COLO668 (cell line): ENCODE measurements around the gene APPL2.

Experiments used
- DNase-seq: peaks from one replicate; lab custom pipeline; 2025; ENCODE audit not compliant: unreplicated experiment; lab: John Stamatoyannopoulos, UW

APPL2 gene, protein sequence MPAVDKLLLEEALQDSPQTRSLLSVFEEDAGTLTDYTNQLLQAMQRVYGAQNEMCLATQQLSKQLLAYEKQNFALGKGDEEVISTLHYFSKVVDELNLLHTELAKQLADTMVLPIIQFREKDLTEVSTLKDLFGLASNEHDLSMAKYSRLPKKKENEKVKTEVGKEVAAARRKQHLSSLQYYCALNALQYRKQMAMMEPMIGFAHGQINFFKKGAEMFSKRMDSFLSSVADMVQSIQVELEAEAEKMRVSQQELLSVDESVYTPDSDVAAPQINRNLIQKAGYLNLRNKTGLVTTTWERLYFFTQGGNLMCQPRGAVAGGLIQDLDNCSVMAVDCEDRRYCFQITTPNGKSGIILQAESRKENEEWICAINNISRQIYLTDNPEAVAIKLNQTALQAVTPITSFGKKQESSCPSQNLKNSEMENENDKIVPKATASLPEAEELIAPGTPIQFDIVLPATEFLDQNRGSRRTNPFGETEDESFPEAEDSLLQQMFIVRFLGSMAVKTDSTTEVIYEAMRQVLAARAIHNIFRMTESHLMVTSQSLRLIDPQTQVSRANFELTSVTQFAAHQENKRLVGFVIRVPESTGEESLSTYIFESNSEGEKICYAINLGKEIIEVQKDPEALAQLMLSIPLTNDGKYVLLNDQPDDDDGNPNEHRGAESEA

GRCh38 chr12:105235732-105236476 lies at the start of gene APPL2:
APPL2 (minus strand) TSS chr12:105236174; CDS start chr12:105236012, 162 bp downstream.
- peak; percentile 97 for DNase-seq

- no peak for DNase-seq
These were observed 49.4 kb upstream of the APPL2 start for GRCh38 chr12:105285378-105285777.

GRCh38 chr12:105281694-105282049 lies 45.7 kb upstream of the APPL2 start:
- no peak for DNase-seq

- DNase-seq = no peak
These were observed 45.2 kb upstream of the APPL2 start for GRCh38 chr12:105280966-105281693.

- DNase-seq = no peak
These were observed 43.6 kb upstream of the APPL2 start for GRCh38 chr12:105279460-105280056.

DNA sequence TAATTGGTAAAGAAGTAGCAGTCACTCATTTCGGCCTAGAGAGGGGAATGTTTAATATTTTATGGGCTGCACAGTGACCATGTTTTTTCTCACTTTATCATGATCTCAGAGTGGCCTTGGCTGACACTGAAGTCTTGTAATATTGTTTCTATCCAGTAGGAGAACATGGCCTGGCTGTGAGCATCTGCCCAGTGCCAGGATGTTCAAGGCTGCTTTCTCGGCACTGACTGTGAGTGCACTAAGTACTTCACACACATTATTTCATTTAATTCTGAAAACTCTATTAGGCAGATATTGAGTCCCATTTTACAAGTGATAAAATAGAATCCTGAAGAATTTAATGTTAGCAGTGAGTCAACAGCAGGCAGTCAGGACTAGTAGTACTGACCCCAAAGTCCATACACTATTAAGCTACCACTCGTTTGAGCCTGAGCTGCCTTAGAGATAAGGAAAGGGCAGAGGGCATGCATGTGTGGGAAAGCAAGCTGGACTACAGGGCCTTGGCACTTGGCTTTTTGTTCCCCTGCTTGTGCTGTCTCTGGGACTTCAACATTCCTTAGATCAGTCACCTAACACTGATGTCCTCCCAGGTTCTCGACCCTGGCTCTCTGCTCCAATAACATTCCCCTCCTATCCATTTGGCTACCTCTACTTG lies 42.2 kb upstream of the APPL2 start:
- no peak for DNase-seq

DNA sequence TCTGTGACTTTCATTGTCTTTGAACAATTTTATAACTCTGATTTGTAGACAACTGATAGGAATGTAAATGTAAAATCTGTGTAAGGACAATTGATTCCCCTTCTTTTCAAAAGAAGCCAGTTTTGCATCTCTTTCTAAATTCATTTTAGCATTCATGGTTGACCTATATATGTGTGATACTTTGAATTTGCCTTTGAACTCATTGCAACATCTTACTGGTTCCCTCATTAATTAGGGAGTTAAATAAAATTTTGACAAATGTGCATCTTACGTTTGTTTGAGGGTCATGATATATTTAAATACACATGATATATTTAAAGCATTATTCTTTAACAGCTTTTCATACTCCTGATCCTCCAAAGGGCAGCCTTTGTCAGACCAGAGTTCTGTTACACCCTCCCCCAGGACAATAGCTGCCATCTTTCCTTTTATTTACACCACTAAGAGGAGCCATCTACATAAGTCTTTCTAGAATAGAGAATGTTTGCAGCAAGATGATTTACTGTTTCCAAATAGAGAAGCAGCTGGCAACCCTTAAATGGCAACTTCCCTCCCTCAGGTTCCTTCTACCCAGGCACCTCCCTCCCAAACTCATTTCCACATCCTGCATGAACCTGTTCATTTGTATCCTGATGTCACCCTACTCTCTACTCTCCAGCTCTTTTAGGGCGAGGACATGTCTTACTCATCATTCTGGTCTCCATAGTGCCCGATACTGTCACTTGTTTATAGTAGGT lies 40.2 kb upstream of the APPL2 start:
- peak; percentile 61 for DNase-seq

DNA sequence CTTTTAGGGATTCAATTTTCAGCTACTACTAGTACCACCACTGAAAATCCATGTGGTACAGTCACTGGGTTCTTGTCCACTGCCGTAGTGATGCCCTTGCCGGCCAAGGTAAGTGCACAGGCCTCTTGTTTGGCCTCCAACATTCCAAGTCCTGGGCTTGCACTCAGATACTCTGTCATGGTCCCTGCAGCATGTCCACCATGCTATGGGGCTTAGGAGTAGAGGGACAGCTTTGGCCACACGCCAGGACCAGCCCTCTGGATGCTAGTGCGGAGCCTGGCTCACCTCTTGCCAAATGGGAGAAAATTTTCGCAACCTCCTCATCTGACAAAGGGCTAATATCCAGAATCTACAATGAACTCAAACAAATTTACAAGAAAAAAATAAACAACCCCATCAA lies 38.6 kb upstream of the APPL2 start:
- DNase-seq = no peak

DNA sequence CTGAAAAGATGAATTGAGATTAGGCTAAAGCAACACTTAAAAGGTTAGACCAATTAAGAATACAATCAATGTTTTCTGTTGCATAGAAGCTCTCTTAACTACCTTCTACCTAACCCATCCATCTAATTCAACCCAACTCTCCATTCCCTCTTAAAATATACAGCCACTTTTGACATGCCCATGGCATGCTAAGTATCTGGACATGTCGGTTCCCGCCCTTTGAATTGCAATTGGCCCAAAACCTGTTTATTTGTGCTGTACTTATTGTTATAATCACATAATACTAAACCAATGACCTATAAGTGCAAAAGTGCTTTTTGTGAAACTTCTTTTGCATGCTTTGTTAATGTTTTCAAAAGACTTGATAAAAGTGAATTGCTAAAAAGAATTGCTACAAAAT lies 37.6 kb upstream of the APPL2 start:
- no peak for DNase-seq

DNA sequence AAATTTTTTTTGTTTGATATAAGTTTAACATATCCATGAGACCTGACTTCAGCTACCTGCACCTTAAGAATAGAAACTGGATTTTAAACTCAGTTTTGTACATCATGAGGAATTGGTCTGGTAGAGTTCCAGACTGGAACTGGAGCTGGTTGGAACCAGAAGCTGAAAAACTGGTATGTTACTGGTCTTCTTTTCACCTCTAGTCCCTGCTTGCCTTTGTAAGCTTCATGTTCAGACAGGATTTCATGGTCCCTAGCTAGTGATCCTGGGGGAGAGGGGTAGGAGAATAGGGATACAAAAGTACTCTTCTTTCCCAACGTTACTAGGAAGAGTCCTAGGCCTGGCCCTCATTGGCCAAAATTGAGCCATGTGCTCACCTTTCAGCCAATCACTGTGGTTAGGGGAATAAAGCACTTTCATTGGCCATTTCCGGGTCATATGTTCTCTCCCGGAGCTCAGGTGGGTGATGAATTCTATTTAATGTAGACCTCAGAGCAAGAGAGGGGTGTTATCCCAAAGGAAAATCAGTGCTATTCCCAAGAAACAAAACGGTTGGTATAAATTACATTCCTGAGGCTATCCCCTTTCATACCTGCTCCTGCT lies 36.9 kb upstream of the APPL2 start:
- no peak for DNase-seq

GRCh38 chr12:105272152-105272551 lies 36.2 kb upstream of the APPL2 start:
- DNase-seq = no peak

DNA sequence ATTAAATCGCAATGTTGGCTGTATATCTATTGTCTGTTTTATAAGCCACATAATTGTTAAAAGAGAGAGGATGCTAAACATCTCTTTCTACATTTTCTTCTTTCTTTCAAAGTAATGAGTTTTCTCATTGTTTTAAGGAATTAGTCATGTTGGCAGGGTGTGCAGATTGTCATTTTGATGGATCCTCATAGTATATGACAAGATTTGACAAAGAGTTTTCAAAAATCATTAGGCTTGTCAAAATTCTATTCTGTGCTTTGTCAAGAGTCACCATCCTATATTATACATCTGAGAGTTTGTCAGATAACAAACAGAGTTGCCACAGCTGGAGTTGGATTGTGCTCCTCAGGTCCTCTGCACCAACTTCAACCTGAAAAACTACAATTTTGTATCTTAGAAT lies 35.4 kb upstream of the APPL2 start:
- no peak for DNase-seq

DNA sequence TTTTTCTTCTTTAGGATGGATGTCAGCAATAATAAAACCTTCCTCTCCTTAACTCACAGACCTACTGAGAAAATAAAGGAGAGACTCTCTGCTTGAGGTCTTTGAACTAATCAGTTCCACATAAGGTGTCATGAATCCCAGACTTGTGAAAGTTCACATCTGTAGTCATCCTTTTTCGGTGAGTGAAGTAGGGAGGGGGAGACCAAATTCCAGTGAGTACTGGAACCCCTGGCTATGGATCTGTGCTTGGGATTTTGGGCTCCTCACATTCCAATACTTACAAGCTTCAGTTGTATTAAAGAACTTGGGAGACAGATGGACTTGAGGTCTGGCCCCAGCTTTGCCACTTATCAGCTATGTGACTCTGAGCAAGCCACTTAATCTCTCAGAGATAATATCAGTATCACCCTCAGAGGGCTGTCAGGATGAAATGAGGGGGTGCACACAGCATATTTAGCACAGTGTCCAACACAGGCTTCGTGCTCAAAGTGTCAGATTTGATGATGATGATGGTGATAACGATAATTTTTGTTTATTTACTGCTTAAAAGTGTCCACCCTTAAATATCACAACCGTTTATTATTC lies 34.8 kb upstream of the APPL2 start:
- DNase-seq = no peak

- no peak for DNase-seq
These were observed 31.7 kb upstream of the APPL2 start for GRCh38 chr12:105267711-105268110.

- DNase-seq = no peak
These were observed 28.8 kb upstream of the APPL2 start for GRCh38 chr12:105264771-105265170.

DNA sequence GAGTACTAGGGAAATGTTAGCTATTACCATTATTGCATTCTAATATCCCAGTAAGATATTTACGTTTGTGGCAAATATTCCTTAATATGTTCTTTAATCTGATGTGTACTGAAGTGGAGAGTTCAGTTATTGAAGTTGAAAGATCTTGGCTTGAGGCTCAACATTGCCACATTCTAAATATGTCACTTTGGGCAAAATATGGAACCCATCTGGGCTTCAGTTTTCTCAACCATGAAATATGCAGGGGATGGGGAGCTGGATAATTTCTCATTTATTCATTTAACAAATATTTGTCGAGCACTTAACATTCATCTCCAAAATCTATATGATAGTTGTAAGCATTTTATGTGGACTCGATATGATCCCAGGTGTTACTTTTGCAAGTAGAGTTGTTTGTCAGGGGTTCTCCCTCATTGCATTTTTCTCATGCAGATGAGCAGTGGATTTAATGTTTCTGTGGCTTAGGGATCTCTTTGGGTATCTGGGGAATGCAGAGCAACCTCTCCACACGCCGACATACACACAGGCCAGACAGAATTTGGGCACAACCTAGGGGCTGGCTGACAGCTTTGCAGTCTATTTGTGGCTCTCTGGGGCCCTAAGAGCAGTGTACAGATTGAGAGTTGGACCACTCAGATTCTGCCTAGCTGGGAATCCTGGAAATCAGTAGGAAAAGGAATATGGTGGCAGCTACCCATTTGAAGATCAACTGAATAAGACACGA lies 26.6 kb upstream of the APPL2 start:
- no peak for DNase-seq

DNA sequence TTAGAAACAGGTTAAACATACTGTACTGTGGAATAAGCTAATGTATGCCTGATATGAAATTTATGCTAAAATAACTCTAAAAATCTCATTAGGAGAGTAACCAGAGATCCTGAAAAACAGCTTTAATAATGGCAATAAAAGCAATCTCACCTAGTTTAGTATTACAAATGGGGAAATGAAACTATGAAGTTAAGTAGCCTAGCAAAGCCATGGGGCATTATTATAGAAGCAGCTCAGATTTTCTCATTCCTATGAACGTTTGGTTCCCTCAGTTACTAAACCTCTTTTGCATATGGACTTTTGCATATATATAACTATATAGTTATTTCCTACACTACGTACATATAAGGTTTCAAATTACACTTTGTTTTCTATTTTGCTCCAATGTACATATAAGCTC lies 25.0 kb upstream of the APPL2 start:
- no peak for DNase-seq

DNA sequence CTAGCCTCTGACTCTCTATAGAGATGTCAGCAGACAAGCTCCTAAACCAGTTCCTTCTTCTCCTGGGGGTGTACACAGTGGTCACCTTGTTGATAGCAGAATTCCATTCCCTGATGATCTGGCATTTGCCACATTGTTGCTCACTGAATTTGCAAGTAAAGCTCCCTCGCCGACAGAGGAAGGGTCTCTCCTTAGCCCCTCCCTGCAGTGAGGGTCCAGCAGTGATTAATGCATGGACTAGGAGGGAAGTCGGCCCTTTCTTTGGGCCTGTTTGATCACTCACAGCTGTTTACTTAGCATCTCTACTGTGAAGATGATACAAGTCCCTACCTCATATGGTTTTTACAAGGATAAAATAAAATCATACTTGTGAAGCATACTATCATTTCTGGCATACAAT lies 23.3 kb upstream of the APPL2 start:
- DNase-seq = no peak
